Stimulated activated CD8-positive, alpha-beta memory T cell treated with anti-CD3 and anti-CD28 coated beads, Interleukin-15, amount 100 ng/mL, for 24 hours (primary cell): Measurements from ENCODE around the gene FASTK.
"Not testable (repeated sequence)": the region's sequence is repeated elsewhere in the genome, so short reads cannot be mapped to it uniquely, and the experiment has no call there.

Experiments
- DNase-seq: peaks from one replicate; pipeline ENCODE4 v3.0.0-alpha.2; 2020; ENCODE audit warnings: low read depth

FASTK gene

DNA sequence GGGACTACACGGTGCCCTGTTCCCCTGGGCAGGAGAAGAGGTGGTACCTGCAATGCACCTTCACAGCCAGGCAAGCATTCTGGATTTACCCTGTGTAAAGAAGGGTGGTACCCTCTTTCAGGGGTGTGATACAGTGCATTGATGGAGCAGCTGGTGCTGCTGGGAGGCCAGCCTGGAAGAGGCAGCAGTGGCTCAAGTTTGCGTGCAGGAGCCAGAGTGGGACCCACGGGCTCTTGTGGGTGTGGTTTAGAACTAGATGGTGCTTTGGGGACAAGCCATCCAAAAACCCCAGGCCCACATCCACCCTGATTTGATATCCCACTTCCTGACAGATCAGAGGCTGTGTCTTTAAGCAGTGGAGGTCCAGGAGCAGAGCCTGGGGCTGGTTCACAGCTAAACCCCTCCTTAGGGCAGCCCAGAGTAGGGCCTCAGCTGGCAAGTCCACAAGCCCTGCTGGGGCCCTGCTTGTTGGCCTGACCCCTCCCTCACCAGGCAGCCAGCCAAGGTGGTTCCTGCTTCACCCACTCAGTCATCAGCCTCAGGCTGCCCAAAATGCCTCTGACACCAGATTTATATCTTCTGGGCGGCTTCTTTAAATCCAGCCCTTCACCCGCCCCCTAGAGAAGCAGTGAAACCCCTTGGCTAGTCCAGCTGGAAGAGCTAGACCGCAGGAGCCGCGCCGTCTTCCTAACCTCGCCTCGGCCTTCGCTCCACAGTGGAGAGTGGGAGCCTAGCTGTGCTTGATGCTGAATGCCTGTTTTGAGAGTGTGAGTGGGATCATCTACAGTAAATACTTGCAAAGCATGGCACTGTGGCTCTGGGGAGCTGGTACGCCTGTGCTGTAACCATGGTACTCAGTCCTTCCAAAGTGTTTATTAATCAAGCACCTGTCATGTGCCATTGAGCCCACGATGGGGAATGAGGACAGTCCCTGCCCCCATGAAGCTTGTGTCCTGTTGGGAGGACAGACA is 33.7 kb downstream of the FASTK start:
- DNase-seq = no peak

DNA sequence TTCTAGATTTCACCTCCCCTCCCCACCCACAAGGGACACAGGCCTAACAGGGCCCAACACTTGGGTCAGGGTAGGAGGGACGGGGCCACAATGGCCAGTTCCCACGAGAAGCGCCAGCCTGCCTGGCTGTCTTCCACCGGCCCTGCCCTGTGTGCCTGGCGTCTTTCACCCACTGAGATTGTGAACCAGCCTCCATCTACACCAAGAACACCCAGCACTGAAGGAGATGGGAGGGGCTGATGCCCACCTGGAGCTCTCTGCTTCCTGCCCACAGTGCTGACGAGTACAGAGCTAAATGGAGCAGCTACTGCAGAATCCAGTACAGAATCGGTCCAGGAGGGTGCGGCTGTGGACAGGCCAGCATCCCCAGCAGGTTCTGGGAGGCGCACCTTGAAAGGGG is 34.6 kb downstream of the FASTK start:
- no peak for DNase-seq

DNA sequence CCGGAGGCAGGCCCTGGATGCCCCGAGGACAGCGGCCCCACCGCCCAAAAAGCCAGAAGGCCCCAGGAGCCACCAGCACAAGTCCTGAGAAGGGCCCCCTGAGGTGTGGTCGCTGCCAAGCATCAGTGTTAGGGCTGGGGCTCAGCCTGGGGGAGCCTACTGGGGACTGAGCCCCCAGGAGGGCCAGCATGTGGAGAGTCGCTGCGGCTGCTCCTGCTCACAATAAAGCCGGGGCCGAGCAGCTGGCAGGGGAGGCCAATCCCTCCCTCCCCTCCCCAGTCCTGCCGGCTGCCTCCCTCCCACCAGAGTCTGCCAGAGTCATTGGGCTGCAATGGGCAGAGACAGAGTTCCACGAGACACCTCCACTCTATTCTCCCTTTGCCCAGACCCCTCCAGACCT is 35.3 kb downstream of the FASTK start:
- DNase-seq = no peak

DNA sequence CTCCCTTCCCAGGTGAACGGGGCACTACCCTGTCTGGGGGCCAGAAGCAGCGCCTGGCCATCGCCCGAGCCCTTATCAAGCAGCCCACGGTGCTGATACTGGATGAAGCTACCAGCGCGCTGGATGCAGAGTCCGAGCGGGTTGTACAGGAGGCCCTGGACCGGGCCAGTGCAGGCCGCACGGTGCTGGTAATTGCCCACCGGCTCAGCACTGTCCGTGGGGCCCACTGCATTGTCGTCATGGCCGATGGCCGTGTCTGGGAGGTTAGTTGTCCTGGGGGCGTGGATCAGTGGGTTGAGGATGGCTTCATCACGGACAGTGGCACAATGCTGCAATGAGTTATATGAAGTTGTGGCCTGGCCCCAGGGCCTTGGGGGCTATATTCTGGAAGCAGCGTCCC is 36.6 kb downstream of the FASTK start:
- DNase-seq = no peak

DNA sequence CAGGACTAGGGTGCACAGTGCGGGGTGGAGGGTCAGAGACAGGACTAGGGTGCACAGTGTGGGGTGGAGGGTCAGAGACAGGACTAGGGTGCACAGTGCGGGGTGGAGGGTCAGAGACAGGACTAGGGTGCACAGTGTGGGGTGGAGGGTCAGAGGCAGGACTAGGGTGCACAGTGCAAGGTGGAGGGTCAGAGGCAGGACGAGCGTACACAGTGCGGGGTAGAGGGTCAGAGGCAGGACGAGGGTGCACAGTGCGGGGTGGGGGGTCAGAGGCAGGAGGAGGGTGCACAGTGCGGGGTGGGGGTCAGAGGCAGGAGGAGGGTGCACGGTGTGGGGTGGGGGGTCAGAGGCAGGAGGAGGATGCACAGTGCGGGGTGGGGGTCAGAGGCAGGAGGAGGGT is 37.2 kb downstream of the FASTK start:
- not testable (repeated sequence) for DNase-seq

DNA sequence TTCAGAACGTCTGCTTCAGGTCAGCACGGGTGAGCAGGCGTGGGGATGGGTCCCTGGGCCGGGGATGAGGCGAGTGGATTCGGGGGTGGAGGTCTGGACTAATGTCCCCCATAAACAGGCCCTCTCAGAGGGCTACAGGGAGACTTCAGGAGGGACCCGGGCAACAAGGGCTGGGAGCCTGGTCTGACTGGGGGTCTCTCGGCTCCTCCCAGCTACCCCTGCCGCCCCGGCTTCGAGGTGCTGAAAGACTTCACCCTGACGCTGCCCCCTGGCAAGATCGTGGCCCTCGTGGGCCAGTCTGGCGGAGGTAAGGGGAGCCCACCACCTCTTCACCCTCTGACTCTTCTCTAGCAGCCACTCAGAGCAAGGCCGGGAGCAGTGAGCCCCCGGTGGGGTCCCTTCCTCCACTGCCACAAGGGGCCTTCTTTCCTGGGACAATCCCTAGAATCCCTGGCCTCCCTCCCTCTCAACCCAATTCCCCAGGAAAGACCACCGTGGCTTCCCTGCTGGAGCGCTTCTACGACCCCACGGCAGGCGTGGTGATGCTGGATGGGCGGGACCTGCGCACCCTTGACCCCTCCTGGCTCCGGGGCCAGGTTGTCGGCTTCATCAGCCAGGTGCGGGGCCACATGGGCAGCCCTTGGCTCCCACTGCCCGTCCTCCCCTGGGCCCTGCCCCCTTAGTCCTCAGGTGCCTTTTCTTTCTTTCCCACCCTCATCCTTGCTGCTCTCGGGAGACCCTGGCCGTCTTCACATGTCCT is 39.8 kb downstream of the FASTK start:
- no peak for DNase-seq

DNA sequence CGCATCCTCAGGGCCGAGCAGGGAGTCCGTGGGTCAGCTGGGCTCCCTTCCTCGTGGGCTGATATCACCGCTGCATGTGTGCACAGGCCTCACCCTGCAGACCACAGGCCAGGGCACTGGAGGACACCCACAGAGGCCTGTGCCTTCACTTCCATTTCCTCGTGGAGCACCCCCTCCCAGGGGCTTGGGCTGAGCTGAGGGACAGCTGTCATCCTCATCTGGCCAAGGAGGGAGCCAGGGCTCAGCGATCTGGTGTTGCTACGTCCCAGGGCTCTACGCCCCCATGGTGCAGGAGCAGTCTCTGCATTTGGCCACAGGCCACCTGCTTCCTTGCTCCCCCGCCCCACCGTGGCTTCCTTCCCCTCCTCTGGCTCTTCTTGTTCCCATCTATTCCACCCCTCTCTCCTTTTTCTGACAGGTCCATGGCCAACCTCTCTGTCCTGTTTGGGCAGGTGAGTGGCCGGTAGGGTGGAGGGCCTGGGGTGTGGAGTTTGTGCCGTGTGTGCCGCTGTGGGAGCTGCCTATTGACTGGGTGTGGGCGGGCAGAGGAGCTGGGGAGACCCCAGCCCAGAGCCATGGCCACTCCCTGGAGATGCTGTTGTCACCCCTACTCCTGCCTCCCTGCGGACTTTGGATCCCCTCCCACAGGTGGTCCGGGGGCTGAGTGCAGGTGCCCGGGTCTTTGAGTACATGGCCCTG is 40.6 kb downstream of the FASTK start:
- no peak for DNase-seq

DNA sequence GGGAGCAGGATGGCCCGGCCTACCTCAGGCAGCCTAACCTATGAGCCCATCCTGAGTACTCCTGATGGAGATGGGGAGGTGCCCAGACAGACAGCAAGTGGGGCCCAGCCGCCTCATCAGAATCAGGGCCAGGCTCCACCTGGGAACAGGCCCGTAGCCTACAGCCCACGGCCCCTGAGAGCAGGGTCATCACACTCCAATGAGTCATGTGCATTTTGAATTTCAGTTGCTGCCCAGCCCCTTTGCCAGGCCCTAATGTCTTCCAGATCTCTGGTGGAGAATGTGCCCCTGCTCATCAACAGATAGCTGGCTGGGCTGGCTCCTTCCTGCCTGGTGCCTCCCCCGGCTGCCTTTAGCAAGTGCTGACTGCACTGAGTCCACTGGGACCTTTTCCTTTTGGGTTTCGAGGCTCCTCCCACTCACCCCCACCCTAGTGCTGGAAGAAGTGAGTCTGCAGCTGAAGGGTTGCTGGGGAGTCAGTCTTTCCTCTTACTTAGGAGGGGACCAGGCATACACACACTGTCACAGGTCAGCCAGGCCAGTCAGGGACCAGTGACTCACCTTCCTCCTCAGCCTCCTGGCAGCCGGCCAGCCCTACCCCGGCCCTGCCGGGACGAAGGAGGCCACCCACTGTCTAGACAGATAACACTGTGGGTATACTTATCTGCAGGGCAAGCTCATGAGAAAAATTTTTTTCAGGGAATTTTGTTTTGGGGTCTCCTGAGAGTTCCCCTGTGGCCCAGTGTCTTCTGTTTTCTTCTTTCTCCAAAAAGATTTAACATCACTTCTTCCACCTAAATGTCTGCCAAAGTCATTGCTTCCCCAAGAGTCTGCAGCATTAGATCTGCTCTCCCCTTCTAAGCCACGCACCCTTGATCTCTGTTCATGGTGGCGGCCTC is 41.4 kb downstream of the FASTK start:
- DNase-seq = no peak

DNA sequence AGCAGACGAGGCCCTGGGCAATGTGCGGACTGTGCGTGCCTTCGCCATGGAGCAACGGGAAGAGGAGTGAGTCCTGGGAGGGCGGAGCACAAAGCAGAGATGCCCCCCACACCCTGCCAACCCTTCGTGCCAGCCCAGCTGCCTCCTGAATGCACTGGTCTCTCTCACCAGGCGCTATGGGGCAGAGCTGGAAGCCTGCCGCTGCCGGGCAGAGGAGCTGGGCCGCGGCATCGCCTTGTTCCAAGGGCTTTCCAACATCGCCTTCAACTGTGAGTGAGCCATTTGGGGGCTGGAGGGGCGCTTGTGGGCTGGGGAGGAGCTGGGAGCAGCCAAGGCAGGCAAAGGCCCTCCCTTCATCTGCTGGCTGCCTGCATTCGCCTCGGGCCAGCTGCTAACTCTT is 44.7 kb downstream of the FASTK start:
- DNase-seq = no peak

DNA sequence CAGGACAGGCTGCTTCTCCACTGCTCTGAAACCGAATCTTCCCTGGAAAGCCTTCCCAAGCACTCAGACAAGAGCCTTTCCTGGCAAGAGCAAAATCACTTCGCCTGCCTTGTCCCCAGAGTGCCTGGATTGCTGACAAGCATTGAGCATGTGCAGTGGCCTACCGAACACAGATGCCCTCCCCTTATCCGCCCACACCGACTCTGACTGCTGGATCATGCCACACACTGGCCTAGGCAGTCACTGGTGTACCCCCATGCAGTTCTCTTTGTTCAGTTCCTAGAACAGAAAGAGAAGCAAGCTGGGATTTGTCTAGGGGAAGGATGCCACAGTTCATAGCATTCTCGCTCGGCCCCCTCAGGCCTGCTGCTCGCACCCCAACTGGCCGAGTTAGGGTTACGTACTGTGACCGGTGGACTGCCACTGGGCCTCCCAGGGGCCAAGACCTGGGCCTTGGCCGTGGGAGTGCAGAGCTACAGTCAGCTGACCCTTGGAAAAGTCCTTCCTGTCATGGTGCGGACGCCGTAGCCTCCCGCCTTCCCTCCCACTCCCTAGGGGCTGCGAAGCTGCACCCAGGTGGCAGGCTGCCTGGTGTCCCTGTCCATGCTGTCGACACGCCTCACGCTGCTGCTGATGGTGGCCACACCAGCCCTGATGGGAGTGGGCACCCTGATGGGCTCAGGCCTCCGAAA is 45.4 kb downstream of the FASTK start:
- DNase-seq = no peak

DNA sequence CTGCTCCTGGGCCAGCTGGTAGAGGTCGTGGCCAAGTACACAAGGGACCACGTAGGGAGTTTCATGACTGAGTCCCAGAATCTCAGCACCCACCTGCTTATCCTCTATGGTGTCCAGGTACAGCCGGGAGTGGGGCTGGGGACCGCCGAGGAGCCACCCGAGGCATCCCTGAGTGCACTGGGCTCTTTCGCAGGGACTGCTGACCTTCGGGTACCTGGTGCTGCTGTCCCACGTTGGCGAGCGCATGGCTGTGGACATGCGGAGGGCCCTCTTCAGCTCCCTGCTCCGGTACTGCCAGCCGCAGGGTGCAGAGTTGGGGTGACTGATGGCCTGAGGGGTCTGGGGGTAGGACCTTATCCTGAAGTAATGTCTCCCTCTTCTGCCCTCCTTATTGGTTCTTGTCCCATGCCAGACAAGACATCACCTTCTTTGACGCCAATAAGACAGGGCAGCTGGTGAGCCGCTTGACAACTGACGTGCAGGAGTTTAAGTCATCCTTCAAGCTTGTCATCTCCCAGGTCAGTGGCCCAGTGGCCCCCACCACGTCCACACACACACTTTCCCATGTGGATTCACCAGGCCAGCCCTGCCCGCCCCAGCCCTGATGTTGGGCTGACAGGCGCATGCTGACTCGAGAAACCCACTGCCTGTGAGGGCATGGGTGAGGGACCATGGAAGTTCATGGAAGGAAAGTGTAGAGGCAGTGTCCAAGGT is 46.1 kb downstream of the FASTK start:
- no peak for DNase-seq

DNA sequence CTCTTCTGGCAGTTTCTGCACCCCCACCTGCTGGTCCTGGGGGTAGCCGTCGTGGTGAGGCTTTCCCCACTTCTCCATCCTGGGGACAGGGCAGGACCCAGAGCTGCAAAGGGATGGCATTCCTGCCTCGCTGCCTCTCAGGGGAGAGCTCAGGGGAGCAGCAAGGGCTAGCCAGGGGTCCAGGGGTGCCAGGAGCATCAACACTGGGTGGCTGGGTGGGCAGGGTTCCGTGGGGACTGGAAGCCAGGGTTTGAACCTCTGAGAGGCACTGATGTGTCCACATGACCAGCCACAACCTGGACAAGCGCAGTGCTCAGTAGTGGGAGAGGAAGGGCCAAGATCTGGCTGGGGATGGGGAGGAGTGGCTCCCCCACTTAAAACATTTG is 46.8 kb downstream of the FASTK start:
- no peak for DNase-seq

DNA sequence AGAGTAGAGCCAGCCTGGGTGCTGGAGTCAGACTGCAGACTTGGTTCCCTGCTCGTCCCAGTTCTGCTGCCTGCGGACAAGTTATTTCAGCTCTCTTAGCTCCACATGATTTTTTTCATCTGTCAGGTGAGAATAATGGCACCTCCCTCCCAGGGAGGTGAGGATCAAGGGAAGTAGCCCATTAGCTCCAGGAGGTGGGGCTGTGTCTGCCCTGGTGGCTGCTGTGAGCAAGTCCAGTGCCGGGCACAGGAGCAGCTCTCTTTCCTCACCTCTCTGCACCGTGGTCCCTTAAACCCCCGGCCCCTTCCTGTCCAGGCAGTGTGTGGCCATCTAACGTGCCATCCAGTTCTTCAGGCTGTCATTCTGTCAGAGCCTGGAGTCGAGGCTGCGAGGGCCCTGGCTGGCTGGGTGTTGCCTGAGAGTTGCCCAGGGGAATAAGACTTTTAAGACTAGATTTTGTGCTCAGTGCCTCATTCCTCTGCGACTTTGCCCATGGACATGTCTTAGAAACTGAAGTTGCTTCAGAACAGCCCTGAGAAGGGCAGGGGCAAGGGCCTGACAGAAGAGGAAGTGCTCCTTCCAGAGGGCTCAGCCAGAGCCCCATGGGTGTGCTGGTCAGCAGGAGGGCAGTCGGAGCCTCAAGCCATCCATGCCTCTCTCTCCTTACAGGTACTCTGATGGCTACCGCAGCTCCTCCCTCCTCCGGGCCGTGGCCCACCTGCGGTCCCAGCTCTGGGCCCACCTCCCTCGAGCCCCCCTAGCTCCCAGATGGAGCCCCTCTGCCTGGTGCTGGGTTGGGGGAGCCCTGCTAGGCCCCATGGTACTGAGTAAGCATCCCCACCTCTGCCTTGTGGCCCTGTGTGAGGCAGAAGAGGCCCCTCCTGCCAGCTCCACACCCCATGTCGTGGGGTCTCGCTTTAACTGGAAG is 47.4 kb downstream of the FASTK start:
- no peak for DNase-seq

DNA sequence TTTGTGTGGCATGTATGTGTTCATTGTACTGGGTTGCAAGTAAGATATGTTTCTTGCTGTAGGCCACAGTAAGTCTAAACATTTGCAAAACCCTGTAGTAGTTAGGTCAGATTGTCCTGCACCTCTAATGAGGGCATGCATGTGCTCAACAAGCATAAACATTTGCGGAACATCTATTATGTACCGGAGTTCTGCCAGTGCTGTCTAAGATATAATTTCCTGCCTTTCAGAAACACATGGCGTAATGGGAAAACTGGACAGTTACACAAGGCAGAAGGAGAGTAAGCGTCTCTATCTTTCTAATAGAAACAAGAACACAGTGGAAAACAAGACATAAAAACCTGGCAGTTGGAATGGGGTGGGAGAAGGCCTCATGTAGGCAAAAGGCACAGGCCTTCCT is 49.6 kb downstream of the FASTK start:
- DNase-seq = no peak

DNA sequence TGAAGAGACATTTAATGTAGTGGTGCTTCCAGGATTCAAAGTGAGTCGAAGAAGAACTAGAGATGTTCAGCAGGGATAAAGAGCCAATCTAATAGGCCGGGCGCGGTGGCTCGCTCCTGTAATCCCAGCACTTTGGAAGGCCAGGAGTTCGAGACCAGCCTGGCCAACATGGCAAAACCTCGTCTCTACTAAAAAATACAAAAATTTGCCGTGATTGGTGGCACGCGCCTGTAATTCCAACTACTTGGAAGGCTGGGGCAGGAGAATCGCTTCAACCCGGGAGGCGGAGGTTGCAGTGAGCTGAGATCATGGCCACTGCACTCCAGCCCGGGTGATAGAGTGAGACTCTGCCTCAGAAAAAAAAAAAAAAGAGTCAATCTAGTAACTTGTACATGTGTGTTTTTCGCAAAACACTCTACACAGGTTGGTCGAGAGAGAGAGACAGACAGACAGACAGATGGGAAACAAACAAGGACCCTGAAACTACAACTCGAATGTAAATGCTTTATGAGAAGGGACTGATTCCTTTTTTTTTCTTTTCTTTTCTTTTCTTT is 51.6 kb downstream of the FASTK start:
- DNase-seq = no peak

DNA sequence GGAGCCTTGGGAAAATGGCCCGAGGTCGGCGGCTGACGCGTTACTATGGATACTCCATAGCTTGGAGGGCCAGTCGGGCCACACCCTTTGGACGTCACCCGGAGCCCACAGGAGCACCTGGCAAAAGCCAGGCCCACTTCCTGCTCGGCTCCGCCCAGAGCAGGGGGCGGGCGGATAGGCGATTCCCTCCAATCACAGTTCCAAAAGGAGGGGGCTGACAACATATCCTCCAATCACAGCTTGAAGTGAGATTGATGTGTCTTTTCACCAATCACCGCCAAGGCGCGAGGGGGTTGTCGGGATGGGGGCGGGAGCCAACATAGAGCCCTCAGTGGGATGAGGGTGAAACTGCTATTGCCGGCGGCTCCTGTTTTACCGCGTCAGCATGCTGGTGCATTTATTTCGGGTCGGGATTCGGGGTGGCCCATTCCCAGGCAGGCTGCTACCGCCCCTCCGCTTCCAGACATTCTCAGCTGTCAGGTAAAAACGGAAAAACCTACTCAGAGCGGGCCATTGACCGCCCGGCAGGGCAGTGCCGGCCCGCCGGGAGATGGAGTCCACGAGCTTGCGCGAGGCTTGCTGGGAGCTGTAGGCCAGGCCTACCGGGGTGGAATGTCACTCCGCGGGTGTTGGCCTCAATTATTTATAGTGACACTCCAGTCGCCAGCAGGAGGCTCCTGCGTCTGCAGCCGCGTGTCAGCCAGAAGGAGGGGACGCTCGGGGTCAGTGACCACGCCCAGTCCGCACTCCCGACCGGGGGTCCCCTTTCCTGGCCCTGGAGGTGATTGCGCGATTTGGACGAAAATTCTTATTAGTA is 52.3 kb downstream of the FASTK start, which contains the start of gene ABCB8:
Gene ABCB8, plus strand, starts transcription at position 320 of the 817 bp plus-strand sequence. Its CDS starts 66 bp downstream, at position 386.
- DNase-seq = peak; percentile 78

DNA sequence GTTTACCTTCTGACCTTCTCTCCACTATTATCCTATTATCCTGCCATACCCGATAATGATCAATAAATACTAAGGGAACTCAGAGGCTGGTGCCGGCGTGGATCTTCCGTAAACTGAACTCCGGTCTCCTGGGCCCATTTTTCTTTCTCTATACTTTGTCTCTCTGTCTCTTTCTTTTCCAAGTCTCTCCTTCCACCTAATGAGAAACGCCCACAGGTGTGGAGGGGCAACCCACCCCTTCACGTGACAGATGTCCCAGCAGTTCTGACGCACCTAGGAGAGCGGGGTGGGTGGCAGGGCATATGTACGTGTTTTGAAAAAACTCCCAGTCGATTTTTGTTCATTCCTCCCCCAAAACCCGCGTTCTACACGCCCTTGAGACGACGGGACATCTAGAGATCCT is 52.9 kb downstream of the FASTK start:
- not testable (repeated sequence) for DNase-seq
